ENCODE data around the gene UGP2. TPM values are rescaled to one million over a fixed set of nuclear protein-coding genes. Genes with fewer than 3 reads are reported as not detected.

UGP2 gene
- total and polyA plus RNA-seq, 4 donors = 76.2 to 723 (median 261) TPM

GRCh38 chr2:63875559-63876245, 34.0 kb downstream of the UGP2 start:
- H3K9ac ChIP-seq (ENCODE audit: low read depth in 1 of 2, low read length in 2 of 2) = no peak overlapping the region
- WGBS = 94% methylated on average over 3 of the region's 3 CpGs
- no peak overlapping the region for H3K27ac ChIP-seq (ENCODE audit: low read depth in 1 of 2, low read length in 2 of 2)
- no peaks in the 10 kb centered on the region for H3K9me3 ChIP-seq (ENCODE audit: control insufficient read depth in 4 of 4, low read length in 3 of 4)
- TF ChIP-seq EGR1 (IDR thresholded peaks at IDR 0.05; ENCODE audit: low read depth in 2 of 2) = no peak
- no peak for TF ChIP-seq RAD21 (IDR thresholded peaks at IDR 0.05)
- TF ChIP-seq REST (IDR thresholded peaks at IDR 0.05) = no peak
- no peak for TF ChIP-seq NR2F2 (IDR thresholded peaks at IDR 0.05)
- no peak for TF ChIP-seq ZBTB33 (IDR thresholded peaks at IDR 0.05)
- H3K36me3 ChIP-seq (ENCODE audit: control insufficient read depth in 4 of 4, insufficient read depth in 3 of 4, low read depth in 1 of 4, low read length in 3 of 4) = peaks cover 5 to 50% (median 33%) of the 10 kb centered on the region in 4 donors
- no peak overlapping the region for H3K4me3 ChIP-seq (ENCODE audit: low read depth in 1 of 3, low read length in 3 of 3)
- peaks cover 3 to 34% (median 12%) of the 10 kb centered on the region in 4 donors for H3K4me1 ChIP-seq (ENCODE audit: control insufficient read depth in 4 of 4, insufficient read depth in 4 of 4, low read length in 3 of 4)
- no peak for DNase-seq (ENCODE audit: low spot score)
- H3K27me3 ChIP-seq (ENCODE audit: control insufficient read depth in 4 of 4, insufficient read depth in 4 of 4, low read length in 3 of 4) = no peaks in the 10 kb centered on the region

- TF ChIP-seq NR2F2 (IDR thresholded peaks at IDR 0.05) (no peak), ATF3 (IDR thresholded peaks at IDR 0.05) (no peak), YY1 (IDR thresholded peaks at IDR 0.05) (no peak), JUND (IDR thresholded peaks at IDR 0.05) (no peak), HNF4A (conservative IDR thresholded peaks at IDR 0.05) (no peak), TAF1 (conservative IDR thresholded peaks at IDR 0.05) (no peak), EGR1 (IDR thresholded peaks at IDR 0.05; ENCODE audit: low read depth in 2 of 2) (no peak), MAX (IDR thresholded peaks at IDR 0.05) (no peak), HNF4G (IDR thresholded peaks at IDR 0.05) (no peak), SP1 (IDR thresholded peaks at IDR 0.05) (no peak), RAD21 (IDR thresholded peaks at IDR 0.05) (no peak), CTCF (IDR thresholded peaks at IDR 0.05; ENCODE audit: low read depth, low read length, missing input control) (no peak), REST (IDR thresholded peaks at IDR 0.05) (no peak), FOXA1 (IDR thresholded peaks at IDR 0.05) (no peak), RXRA (IDR thresholded peaks at IDR 0.05) (no peak), FOXA2 (IDR thresholded peaks at IDR 0.05) (no peak), ZBTB33 (IDR thresholded peaks at IDR 0.05) (no peak)
- Histone ChIP-seq H3K4me3 (ENCODE audit: low read depth in 1 of 3, low read length in 3 of 3) (no peak overlapping the region), H3K36me3 (ENCODE audit: control insufficient read depth in 4 of 4, insufficient read depth in 3 of 4, low read depth in 1 of 4, low read length in 3 of 4) (peaks cover 5 to 53% (median 37%) of the 10 kb centered on the region in 4 donors), H3K9ac (ENCODE audit: low read depth in 1 of 2, low read length in 2 of 2) (no peak overlapping the region), H3K27ac (ENCODE audit: low read depth in 1 of 2, low read length in 2 of 2) (no peak overlapping the region), H3K4me1 (ENCODE audit: control insufficient read depth in 4 of 4, insufficient read depth in 4 of 4, low read length in 3 of 4) (peaks cover 2 to 33% (median 10%) of the 10 kb centered on the region in 4 donors), H3K27me3 (ENCODE audit: control insufficient read depth in 4 of 4, insufficient read depth in 4 of 4, low read length in 3 of 4) (no peaks in the 10 kb centered on the region), H3K9me3 (ENCODE audit: control insufficient read depth in 4 of 4, low read length in 3 of 4) (no peaks in the 10 kb centered on the region)
- DNase-seq (ENCODE audit: low spot score) = no peak
- WGBS = 85% methylated on average over 5 of the region's 5 CpGs
These were observed 34.6 kb downstream of the UGP2 start for GRCh38 chr2:63876311-63876710.

Measured in liver (tissue), 9 donors.